OCI-LY7 (cell line): ENCODE results near the gene PLA2G12A. TPM values are rescaled to one million over a fixed set of nuclear protein-coding genes. Genes with fewer than 3 reads are reported as not detected.

ENCODE experiments used
- BruUV-seq: library from RNA; stranded (reverse); fragments of 400-500 nt; replicated peaks from 2 replicates; lab custom pipeline; 2021; lab: Mats Ljungman, UMichigan
- CTCF ChIA-PET: fragments of 300-600 bp; sonication (Branson Sonifier 250); formaldehyde crosslinking; loops from one replicate; lab custom pipeline; 2022; ENCODE audit warnings: antibody characterized with exemption; ENCODE audit not compliant: unreplicated experiment; lab: Charles Lee
- POLR2A ChIA-PET: fragments of 300-600 bp; sonication (Branson Sonifier 250); formaldehyde crosslinking; loops from one replicate; lab custom pipeline; 2022; ENCODE audit warnings: antibody characterized with exemption; lab: Charles Lee
- DNase-seq: peaks from one replicate; pipeline ENCODE4 v3.0.0-alpha.2; 2015; ENCODE audit warnings: low spot score
- H2AFZ ChIP-seq: fragments of 200-600 bp; sonication (generic), shearing (Covaris generic); 2 replicates; pipeline ENCODE4 v1.6.1; 2014; ENCODE audit warnings: mild to moderate bottlenecking, antibody characterized with exemption, low read length, moderate library complexity
- H3K27ac ChIP-seq: fragments of 200-600 bp; sonication (generic); 2 replicates; pipeline ENCODE4 v1.5.1; 2014; ENCODE audit warnings: mixed run types, low read depth, mild to moderate bottlenecking, moderate library complexity, low read length, inconsistent platforms; ENCODE audit not compliant: poor library complexity, severe bottlenecking
- H3K36me3 ChIP-seq: fragments of 200-600 bp; sonication (generic); 2 replicates; pipeline ENCODE4 v1.6.1; 2014; ENCODE audit warnings: mild to moderate bottlenecking, antibody characterized with exemption, low read length, moderate library complexity, mixed read lengths; ENCODE audit not compliant: insufficient read depth
- H3K4me1 ChIP-seq: fragments of 200-600 bp; sonication (generic); 2 replicates; pipeline ENCODE4 v1.5.1; 2014; ENCODE audit warnings: mild to moderate bottlenecking, low read length; ENCODE audit not compliant: insufficient read depth, poor library complexity, severe bottlenecking
- H3K4me2 ChIP-seq: fragments of 200-600 bp; sonication (generic); 2 replicates; pipeline ENCODE4 v1.6.1; 2014; ENCODE audit warnings: mild to moderate bottlenecking, low read length
- H3K4me3 ChIP-seq: fragments of 200-600 bp; sonication (generic); 2 replicates; pipeline ENCODE4 v1.5.1; 2014; ENCODE audit warnings: mild to moderate bottlenecking, low read depth, low read length; ENCODE audit not compliant: poor library complexity, severe bottlenecking
- H3K79me2 ChIP-seq: fragments of 200-600 bp; sonication (generic); 2 replicates; pipeline ENCODE4 v1.6.1; 2016; ENCODE audit warnings: low read depth, mild to moderate bottlenecking, low read length, moderate library complexity, mixed read lengths; ENCODE audit not compliant: insufficient read depth
- H3K9me2 ChIP-seq: fragments of 200-600 bp; sonication (generic); 2 replicates; pipeline ENCODE4 v1.6.1; 2016; ENCODE audit warnings: mild to moderate bottlenecking, low read length, mixed read lengths; ENCODE audit not compliant: insufficient read depth
- H3K9me3 ChIP-seq: fragments of 200-600 bp; sonication (generic); 2 replicates; pipeline ENCODE4 v1.6.1; 2014; ENCODE audit warnings: mild to moderate bottlenecking, mixed run types, low read length, mixed read lengths
- H4K20me1 ChIP-seq: fragments of 200-600 bp; sonication (generic); 2 replicates; pipeline ENCODE4 v1.6.1; 2014; ENCODE audit warnings: mild to moderate bottlenecking, antibody characterized with exemption, low read length, moderate library complexity, mixed read lengths; ENCODE audit not compliant: insufficient read depth
- CTCF ChIP-seq: fragments of 200-600 bp; sonication (generic); conservative IDR thresholded peaks from 2 replicates; pipeline ENCODE4 v1.5.1; 2014; ENCODE audit warnings: mild to moderate bottlenecking, antibody characterized with exemption, low read length, moderate library complexity, mixed read lengths
- EZH2phosphoT487 ChIP-seq: fragments of 200-600 bp; sonication (generic); IDR thresholded peaks from 2 replicates; pipeline ENCODE4 v1.6.1; 2018; ENCODE audit warnings: low read depth, borderline replicate concordance, mild to moderate bottlenecking, mixed run types, antibody characterized with exemption, low read length, moderate library complexity, mixed read lengths
- intact Hi-C: fragments of 100-400 bp; cut with micrococcal nuclease; formaldehyde crosslinking; loops from one replicate; pipeline ENCODE4 v1.10.0; 2022; ENCODE audit not compliant: unreplicated experiment
- total RNA-seq, 2 experiments: library from RNA; depleted of rRNA in 1 of 2; stranded (reverse); fragments of >200 nt in 1 of 2; shearing (Covaris generic) in 1 of 2; gene quantifications; 2 replicates each; pipeline ENCODE4 v1.2.3, GENCODE V29; 2014 to 2022

Gene PLA2G12A
- total RNA-seq, 2 experiments from 2014 or later = 18.1 to 35.9 TPM

- no peak for DNase-seq
- intact Hi-C loops = no loop called here
- CTCF ChIA-PET = no interaction called here
- Histone ChIP-seq H3K4me2 (no peak overlapping the region), H3K9me2 (no peaks in the 10 kb centered on the region), H3K36me3 (no peaks in the 10 kb centered on the region), H3K4me1 (no peaks in the 10 kb centered on the region), H3K9me3 (no peaks in the 10 kb centered on the region), H3K4me3 (no peak overlapping the region), H3K27ac (no peak overlapping the region), H4K20me1 (no peaks in the 10 kb centered on the region), H2AFZ (no peak overlapping the region), H3K79me2 (no peaks in the 10 kb centered on the region)
- TF ChIP-seq EZH2phosphoT487 = no peak
- TF ChIP-seq CTCF = no peak
- BruUV-seq = no TSS peak
- POLR2A ChIA-PET = interaction anchor here (0.5 to 0.8 kb wide), 4 partner anchors 17 to 836 kb away, joined by 3 to 4 read pairs (median 3); no protein-coding TSS in a partner anchor
Observed at GRCh38 chr4:109746728-109747127, 16.9 kb upstream of the PLA2G12A start.

GRCh38 chr4:109745830-109746229 is 16.0 kb upstream of the PLA2G12A start:
- TF ChIP-seq EZH2phosphoT487 = no peak
- TF ChIP-seq CTCF = no peak
- Histone ChIP-seq H3K4me1 (no peaks in the 10 kb centered on the region), H3K79me2 (no peaks in the 10 kb centered on the region), H3K4me3 (no peak overlapping the region), H3K9me3 (no peaks in the 10 kb centered on the region), H2AFZ (no peak overlapping the region), H3K27ac (no peak overlapping the region), H3K36me3 (no peaks in the 10 kb centered on the region), H3K4me2 (no peak overlapping the region), H4K20me1 (no peaks in the 10 kb centered on the region), H3K9me2 (no peaks in the 10 kb centered on the region)
- DNase-seq = no peak
- BruUV-seq = no TSS peak
- ChIA-PET POLR2A (no interaction called here), CTCF (no interaction called here)
- intact Hi-C loops = no loop called here

- Histone ChIP-seq H3K9me3 (no peaks in the 10 kb centered on the region), H3K79me2 (no peaks in the 10 kb centered on the region), H3K4me2 (no peak overlapping the region), H3K36me3 (no peaks in the 10 kb centered on the region), H2AFZ (no peak overlapping the region), H3K4me1 (no peaks in the 10 kb centered on the region), H3K27ac (no peak overlapping the region), H3K9me2 (no peaks in the 10 kb centered on the region), H3K4me3 (no peak overlapping the region), H4K20me1 (no peaks in the 10 kb centered on the region)
- DNase-seq = no peak
- ChIA-PET CTCF (no interaction called here), POLR2A (no interaction called here)
- intact Hi-C loops = no loop called here
- TF ChIP-seq EZH2phosphoT487 (no peak), CTCF (no peak)
- BruUV-seq = no TSS peak
Observed at GRCh38 chr4:109739547-109739946, 9.7 kb upstream of the PLA2G12A start.
